Neural crest cell (in vitro differentiated cells): ENCODE results near the gene ATRN. TPM values are rescaled to one million over a fixed set of nuclear protein-coding genes. Genes with fewer than 3 reads are reported as not detected.

Experiments used
- DNase-seq: peaks from one replicate; pipeline ENCODE4 v3.0.0; 2021; ENCODE audit warnings: low read depth, mixed read lengths, low spot score
- H3K27ac Mint-ChIP-seq: one replicate; pipeline ENCODE4 v1.8.0; 2021; ENCODE audit warnings: mild to moderate bottlenecking, mixed read lengths; ENCODE audit not compliant: unreplicated experiment
- H3K27me3 Mint-ChIP-seq: 2 replicates; pipeline ENCODE4 v1.8.0; 2021; ENCODE audit warnings: low read depth, mild to moderate bottlenecking, mixed read lengths
- H3K36me3 Mint-ChIP-seq: 2 replicates; pipeline ENCODE4 v1.8.0; 2021; ENCODE audit warnings: low read depth, mild to moderate bottlenecking, mixed read lengths
- H3K4me1 Mint-ChIP-seq: 2 replicates; pipeline ENCODE4 v1.8.0; 2021; ENCODE audit warnings: mixed read lengths
- H3K4me3 Mint-ChIP-seq: one replicate; pipeline ENCODE4 v1.8.0; 2021; ENCODE audit warnings: mild to moderate bottlenecking, mixed read lengths
- H3K9me3 Mint-ChIP-seq: 2 replicates; pipeline ENCODE4 v1.8.0; 2021; ENCODE audit warnings: mixed read lengths
- CTCF ChIP-seq: fragments of 200-600 bp; sonication (generic); conservative IDR thresholded peaks from 2 replicates; pipeline ENCODE4 v1.5.0; 2021; ENCODE audit warnings: antibody characterized with exemption, mild to moderate bottlenecking
- total RNA-seq: library from RNA; stranded (reverse); gene quantifications from 2 replicates; pipeline ENCODE4 v1.2.1, GENCODE V29; 2021

ATRN gene
- total RNA-seq, 1 donor from 2014 or later, result 28.6 TPM

- H3K4me1 Mint-ChIP-seq, result peaks cover 3% of the 10 kb centered on the region
- H3K36me3 Mint-ChIP-seq, result no peaks in the 10 kb centered on the region
- no peaks in the 10 kb centered on the region for H3K9me3 Mint-ChIP-seq
- no peak overlapping the region for H3K4me3 Mint-ChIP-seq
- no peak overlapping the region for H3K27ac Mint-ChIP-seq
- no peak for TF ChIP-seq CTCF
- DNase-seq, result no peak
- peaks cover 7% of the 10 kb centered on the region for H3K27me3 Mint-ChIP-seq
Observed at GRCh38 chr20:3689978-3690377, 219.2 kb downstream of the ATRN start.

- H3K4me3 Mint-ChIP-seq, result no peak overlapping the region
- H3K27ac Mint-ChIP-seq, result no peak overlapping the region
- H3K4me1 Mint-ChIP-seq, result peaks cover 3% of the 10 kb centered on the region
- H3K27me3 Mint-ChIP-seq, result peaks cover 4% of the 10 kb centered on the region
- H3K36me3 Mint-ChIP-seq, result no peaks in the 10 kb centered on the region
- no peaks in the 10 kb centered on the region for H3K9me3 Mint-ChIP-seq
- TF ChIP-seq CTCF, result no peak
- no peak for DNase-seq
Observed at GRCh38 chr20:3690413-3690812, 219.6 kb downstream of the ATRN start.

- Mint-ChIP-seq H3K9me3 (no peaks in the 10 kb centered on the region), H3K4me3 (no peak overlapping the region), H3K4me1 (peaks cover 3% of the 10 kb centered on the region), H3K27ac (no peak overlapping the region), H3K27me3 (no peaks in the 10 kb centered on the region), H3K36me3 (no peaks in the 10 kb centered on the region)
- no peak for TF ChIP-seq CTCF
- DNase-seq, result no peak
Observed at GRCh38 chr20:3691306-3691705, 220.5 kb downstream of the ATRN start.

GRCh38 chr20:3691897-3692296, 221.1 kb downstream of the ATRN start:
- Mint-ChIP-seq H3K9me3 (no peaks in the 10 kb centered on the region), H3K4me1 (peaks cover 3% of the 10 kb centered on the region), H3K4me3 (no peak overlapping the region), H3K27ac (no peak overlapping the region), H3K36me3 (no peaks in the 10 kb centered on the region), H3K27me3 (no peaks in the 10 kb centered on the region)
- DNase-seq, result no peak
- TF ChIP-seq CTCF, result no peak

- no peak for DNase-seq
- H3K27me3 Mint-ChIP-seq, result no peaks in the 10 kb centered on the region
- H3K27ac Mint-ChIP-seq, result no peak overlapping the region
- H3K4me1 Mint-ChIP-seq, result peaks cover 1% of the 10 kb centered on the region
- H3K36me3 Mint-ChIP-seq, result no peaks in the 10 kb centered on the region
- no peaks in the 10 kb centered on the region for H3K9me3 Mint-ChIP-seq
- TF ChIP-seq CTCF, result no peak
- no peak overlapping the region for H3K4me3 Mint-ChIP-seq
Observed at GRCh38 chr20:3692706-3693294, 222.0 kb downstream of the ATRN start.
